ENCODE data around the gene LYRM4.

Gene LYRM4

DNA sequence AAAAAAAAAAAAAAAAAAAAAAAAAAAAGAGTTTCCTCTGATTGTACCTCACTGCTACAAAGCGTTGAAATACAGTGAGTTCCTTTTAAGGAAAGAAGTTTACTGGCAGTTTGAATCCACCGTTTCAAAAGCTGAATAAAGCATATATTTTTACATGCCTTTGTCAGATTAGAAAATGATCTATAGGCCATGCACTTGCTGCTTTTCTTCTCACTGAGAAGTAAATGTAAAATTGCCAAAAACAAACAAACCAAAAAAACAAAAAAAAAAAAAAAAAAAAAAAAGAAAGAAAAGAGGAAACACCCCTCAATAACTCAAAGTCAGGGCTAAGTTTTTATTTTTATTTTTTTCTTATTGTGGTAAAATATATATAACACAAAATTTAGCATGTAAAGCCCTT, 81.9 kb downstream of the LYRM4 start:
- H3K4me3 ChIP-seq (ENCODE audit: low read depth, low read length): no peak overlapping the region

DNA sequence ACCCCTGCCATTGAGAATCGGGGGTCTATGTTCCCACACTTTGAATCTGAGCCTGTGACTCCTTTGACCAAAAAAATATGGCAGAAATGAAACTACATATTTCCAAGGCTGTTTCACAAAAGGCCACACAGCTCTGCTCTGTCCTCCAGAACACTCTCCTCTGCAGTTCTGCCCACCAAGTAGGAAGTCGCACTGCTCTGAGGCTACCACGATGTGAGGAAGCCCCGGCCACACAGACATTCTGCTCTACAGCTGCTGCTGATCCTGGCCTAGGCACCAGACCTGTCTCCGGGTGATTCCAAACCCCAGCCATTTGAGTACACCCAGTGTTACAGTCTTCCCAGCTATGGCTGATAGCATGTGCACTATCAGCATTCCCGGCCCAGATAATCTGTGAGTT, 85.1 kb downstream of the LYRM4 start:
- no peak overlapping the region for H3K4me3 ChIP-seq (ENCODE audit: low read depth, low read length)

DNA sequence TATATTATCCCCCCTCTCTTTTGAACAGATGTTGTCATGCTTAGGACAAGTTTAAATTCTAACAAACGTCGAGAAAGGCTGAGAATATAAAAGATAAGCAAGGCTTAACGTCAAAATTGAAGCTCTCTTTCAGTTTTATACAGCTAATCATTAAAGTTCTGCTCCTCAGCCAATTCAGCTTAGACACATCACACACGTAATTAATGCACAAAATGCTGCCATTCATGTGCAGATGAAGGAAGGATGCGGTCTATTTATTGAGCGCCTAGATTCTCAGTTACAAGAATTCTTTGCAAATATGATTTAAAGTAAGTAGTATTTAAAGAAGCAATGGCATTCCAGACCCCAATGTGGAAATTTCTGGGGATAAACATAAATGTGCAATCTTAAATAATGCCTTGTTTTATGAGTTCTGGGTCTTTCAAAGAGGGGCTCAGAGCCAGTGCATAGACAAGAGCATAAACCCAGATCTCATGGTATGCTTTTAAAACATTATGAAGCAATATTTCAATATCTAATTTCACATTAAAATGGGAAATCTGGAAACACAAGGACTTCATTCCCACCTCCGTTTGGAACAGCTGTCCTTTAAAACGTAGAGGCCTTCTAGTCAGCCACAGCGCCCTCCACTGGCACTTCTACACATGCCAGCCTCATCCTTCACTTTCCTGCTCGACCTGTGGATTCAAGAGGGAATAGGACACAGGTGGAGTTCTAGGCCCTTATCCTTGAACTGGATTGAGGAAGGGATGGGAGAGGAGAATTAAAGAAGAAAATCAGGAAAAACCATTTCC, 85.8 kb downstream of the LYRM4 start:
- no peak overlapping the region for H3K4me3 ChIP-seq (ENCODE audit: low read depth, low read length)

GRCh38 chr6:5174244-5174643, 86.5 kb downstream of the LYRM4 start:
- no peak overlapping the region for H3K4me3 ChIP-seq (ENCODE audit: low read depth, low read length)

GRCh38 chr6:5173810-5174209, 86.9 kb downstream of the LYRM4 start:
- H3K4me3 ChIP-seq (ENCODE audit: low read depth, low read length): no peak overlapping the region

- H3K4me3 ChIP-seq (ENCODE audit: low read depth, low read length): no peak overlapping the region
Observed at GRCh38 chr6:5172897-5173474, 87.8 kb downstream of the LYRM4 start.

DNA sequence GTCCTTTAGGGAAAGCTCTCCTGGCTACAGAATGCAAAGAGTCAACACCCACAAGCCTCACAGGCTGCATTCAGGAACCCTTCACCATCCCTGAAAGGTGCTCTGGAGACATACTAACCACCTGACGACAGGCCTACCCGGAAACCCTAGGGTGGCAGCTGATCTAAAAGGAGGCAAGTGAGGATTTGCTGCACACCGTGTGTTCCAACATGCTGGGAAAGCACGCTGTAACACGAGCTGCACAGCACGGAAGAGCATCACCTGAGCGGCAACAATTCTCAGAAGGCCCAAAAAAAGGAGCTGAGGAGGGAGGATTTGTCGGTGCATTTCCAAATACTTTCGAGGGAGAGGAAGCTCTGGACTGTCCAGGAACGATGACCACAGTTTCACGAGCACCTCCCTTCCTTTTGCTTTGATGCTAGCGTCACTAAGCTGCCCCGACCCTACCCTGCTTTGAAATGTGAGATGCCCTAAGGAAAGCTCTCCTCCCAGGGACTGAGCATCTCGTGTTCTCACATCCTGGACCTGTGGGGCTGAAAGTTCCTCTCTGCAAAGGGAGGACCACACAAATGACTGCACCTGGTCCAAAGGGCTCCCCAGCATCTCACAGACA, 88.6 kb downstream of the LYRM4 start:
- no peak overlapping the region for H3K4me3 ChIP-seq (ENCODE audit: low read depth, low read length)

GRCh38 chr6:5167501-5167900, 93.2 kb downstream of the LYRM4 start:
- no peak overlapping the region for H3K4me3 ChIP-seq (ENCODE audit: low read depth, low read length)

DNA sequence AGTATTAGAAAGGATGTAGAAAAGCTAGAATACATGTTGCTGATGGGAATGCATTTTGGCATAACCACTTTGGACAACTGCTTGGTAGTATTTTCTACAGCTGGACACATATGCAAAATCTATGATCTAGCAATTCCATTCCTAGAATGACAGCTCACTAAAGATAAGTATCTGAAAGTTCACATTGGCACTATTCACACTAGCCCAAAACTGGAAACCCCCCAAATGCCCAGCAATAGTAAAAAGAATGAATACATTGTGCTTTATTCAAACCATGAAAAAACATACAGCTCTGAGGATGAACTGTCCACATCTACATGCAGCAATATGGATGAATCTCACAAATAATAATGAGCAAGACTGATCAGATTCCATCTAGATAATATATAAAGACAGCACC, 96.7 kb downstream of the LYRM4 start:
- no peak overlapping the region for H3K4me3 ChIP-seq (ENCODE audit: low read depth, low read length)

DNA sequence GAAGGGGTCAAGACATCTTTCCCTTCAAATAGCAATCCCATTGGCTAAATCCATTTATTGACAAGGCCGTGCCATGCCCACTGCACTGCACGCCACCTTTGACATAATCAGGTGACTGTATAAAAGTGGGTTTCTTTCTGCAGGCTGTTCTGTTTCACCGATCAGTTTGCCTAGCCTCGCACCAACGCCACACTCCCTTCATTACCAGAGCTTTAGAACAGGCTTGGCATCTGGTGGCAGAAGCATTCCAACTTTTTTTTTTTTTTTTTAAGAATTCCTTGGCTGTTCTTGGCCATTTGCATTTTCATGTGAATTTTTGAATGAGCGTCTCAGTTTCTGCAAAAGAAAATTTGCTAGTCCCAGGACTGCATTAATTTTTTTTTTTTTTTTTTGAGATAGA, 97.5 kb downstream of the LYRM4 start:
- no peak overlapping the region for H3K4me3 ChIP-seq (ENCODE audit: low read depth, low read length)

DNA sequence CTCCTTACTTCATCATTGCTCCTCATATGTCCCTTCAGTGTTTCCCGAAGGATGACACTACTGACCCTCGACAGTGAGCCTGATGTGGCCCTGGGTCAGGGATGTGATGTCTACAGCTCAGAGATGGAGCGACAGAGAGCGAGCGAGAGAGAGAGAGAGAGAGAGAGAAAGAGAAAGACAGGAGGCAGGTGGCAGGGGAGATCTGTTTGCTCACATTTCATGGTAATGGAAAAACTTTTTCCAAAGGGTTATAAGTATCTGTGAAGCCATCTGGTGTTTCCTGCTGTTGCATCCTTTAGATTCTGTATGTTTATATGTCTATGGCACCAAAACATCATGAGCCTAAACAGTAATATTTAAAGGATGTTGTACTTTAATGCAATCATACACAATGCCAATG, 98.4 kb downstream of the LYRM4 start:
- H3K4me3 ChIP-seq (ENCODE audit: low read depth, low read length): no peak overlapping the region

- H3K4me3 ChIP-seq (ENCODE audit: low read depth, low read length): no peak overlapping the region
Observed at GRCh38 chr6:5160206-5160605, 100.5 kb downstream of the LYRM4 start.

DNA sequence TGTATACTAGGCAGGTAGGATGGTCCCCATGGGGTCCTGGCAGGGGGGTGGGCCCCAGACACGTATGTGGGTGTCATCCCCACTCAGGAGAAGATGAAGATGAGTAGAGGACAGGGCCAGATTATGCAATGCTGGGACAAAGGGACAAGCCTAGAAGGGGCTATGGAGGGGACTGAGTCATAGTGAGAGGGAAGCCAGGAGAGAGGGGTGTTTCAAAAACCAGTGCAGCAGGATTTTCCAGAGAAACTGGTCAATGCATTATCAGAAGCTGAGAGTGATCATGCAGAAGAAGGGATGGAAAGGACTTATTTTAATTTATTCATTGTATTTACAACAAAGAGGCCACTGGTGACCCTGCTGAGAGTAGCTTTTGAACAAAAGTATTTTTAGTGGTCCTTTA, 101.6 kb downstream of the LYRM4 start:
- H3K4me3 ChIP-seq (ENCODE audit: low read depth, low read length): no peak overlapping the region

DNA sequence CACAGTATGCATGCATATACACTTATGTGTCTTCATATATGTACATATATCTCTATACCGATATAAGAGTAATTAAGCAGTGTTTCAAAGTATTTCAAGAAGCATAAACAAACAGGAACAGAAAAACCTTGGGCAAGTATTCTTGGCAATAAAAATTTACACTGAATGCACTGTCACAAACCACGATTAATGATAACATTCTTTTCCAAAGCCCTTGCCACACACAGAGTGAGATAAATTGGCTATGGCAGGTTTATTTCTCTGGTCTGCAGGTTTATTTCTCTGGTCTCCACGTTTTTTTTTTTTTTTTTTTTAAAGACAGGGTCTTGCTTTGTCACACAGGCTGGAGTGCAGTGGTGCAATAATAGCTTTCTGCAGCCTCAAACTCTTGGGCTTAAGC, 102.6 kb downstream of the LYRM4 start:
- no peak overlapping the region for H3K4me3 ChIP-seq (ENCODE audit: low read depth, low read length)

DNA sequence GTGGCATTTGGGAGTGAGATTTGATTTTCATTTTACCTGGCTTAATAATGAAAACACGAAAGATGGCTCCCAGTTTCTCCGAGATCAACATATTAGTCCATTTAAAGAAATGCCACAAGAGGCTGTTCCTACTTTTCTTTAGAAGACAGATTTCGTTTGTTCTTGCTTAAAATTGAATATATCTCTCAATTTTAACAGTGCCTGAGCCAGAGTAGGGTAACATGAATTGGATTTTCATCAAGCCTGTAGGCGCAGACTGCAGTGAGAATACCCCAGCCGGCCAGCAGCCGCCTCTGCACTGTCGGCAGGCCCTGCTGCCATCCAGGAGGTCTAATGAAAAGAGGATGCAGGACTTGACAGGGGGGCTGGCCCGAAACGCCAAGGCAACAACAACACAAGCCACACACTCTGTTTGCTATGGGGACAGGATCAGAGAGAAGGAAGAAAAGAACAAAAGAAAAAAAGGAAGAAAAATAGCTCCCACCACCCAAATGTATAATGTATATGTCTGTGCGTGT, 103.1 kb downstream of the LYRM4 start:
- no peak overlapping the region for H3K4me3 ChIP-seq (ENCODE audit: low read depth, low read length)

DNA sequence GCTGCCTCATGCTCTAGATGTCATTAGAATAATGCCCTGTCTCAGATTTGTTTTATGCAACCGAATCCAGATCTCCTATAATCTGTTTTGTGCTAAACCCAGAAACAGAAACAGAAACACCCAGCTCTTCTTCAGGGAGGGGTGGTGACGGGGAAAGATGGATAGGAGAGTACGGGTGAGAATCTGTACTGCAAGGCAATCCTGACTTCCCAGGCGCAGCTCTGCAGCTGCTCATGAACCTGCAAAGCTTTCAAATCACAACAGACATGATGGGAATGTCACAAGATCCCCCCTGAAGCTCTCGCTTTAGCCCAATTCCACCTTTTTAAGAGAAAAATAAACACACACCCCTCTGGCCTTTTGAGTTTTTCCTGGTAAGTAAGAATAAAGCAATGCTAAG, 104.1 kb downstream of the LYRM4 start:
- no peak overlapping the region for H3K4me3 ChIP-seq (ENCODE audit: low read depth, low read length)

DNA sequence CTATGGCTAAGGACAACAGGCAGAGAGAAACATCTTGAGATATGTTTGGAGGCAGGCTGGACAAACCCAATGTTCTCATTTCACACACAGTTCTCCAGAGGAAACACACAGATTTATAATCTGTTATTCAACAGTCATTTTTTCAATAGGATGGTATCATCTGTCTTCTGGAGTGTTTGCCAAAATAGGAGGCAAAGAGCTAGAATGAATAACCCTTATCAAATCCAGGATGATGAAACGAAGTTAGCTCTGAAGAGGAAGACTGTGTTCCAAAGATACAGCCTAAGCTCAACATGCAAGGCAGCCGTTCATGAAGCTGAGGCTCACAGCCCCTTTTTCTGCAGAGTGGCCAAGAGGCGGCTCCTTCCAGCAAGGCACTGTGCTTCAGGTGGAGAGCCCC, 104.8 kb downstream of the LYRM4 start:
- H3K4me3 ChIP-seq (ENCODE audit: low read depth, low read length): no peak overlapping the region

DNA sequence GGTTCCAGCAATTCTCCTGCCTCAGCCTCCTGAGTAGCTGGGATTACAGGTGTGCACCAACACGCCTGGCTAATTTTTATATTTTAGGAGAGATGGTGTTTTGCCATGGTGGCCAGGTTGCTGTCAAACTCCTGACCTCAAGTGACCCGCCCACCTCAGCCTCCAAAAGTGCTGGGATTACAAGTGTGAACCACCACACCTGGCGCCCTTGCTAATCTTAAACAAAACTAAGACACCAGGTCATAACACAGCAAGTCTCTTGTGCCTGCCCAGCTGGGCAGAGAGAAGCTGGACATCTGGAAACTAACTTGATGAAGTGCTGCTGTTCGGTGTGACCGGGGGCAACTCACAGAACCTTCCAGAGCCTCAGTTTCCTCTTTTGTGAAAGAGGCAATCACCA, 107.6 kb downstream of the LYRM4 start:
- no peak overlapping the region for H3K4me3 ChIP-seq (ENCODE audit: low read depth, low read length)

DNA sequence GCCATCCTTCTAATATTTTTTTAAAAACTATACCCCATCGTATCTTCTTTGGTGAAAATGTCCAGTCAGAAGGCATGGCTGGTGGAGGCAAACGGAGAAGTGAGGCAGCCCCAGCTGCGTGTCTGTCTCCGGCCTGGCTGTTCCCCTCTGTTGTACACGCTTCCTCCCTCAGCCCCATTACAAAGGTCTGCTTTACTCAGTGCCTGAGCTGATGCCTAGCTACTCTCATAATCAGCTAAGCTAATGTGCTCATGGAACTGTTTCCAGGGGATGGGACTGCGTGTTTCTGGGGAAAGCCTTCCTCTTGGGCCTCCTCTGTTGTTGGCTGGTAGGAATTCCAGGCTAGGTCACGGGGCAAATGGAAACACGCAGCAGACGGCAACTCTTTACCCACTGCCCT, 108.3 kb downstream of the LYRM4 start:
- H3K4me3 ChIP-seq (ENCODE audit: low read depth, low read length): no peak overlapping the region

DNA sequence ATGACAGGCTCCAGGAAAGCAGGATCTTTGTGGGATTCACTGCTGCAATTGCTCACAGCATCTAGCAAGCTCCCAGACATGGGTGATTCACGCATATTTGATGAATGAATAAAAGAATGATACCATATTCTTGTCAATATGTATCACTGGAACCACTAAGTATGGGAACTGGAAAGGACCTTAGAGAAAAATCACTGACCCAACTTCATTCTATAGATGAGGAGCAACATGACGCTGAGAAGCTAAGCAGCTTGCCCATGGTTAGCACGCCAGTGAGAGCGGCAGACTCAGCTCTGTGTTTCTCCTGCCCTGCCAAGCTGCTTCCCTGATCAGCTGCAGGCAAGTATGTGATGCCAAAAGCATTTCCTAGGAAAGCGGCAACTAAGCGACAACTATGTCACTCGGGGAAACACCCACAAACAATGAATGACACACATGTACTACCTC, 108.8 kb downstream of the LYRM4 start:
- no peak overlapping the region for H3K4me3 ChIP-seq (ENCODE audit: low read depth, low read length)

DNA sequence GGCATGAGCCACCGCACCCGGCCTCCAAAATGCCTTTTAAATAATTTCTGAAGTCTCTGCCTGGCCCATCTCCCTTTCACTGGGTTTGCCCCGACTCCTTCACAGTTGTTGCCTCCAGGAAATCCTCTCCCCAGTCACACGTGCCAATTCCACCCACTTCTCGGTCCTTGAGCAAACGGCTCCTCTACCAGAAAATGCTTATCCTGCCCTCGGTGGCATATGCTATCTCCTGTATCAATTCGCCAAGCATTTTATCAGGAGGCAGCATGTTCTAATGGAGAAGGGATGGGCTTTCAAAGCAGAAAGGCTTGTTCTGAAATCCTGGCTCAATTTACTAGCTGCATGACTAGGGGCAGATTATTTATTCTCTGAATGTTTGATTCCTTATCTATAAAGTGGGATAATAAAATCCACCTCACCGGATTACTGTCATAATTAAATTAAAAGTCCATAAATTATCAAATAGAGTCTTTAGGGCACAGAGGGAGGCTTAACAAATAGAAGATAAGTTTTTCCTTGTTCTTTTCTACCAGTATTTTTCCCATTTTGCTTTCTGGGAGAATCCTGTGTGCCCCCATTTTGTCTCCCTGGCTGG, 109.3 kb downstream of the LYRM4 start:
- H3K4me3 ChIP-seq (ENCODE audit: low read depth, low read length): no peak overlapping the region

All from iPS-11a (cell line).